ENCODE measurements around the gene TYRP1.

- TF ChIP-seq POLR2A (IDR thresholded peaks at IDR 0.05) (no peak), EP300 (IDR thresholded peaks at IDR 0.05) (no peak)
These were observed 45.9 kb downstream of the TYRP1 start for GRCh38 chr9:12739014-12739652.

Data from stomach (tissue), 4 donors.